ENCODE measurements around the gene FGFR3.

FGFR3 gene

DNA sequence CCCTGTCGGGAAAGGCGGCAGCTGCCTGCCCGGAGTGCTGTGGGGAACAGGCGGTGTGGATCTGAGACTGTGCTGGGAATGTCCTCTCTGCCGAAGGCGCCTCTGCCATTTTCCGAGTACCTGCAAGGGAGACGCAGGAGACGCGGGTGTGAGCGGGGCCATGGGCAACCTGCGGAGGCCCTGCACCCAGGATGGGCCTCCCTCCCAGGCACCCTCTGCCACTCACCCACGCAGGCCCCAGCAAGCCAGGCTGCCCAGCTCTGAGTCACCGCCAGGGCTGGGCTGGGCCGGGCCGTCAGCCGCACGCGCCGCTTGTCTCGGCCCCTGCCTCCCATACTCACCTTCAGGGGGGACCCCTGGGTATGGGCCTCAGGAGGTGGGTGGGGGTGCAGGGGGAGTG is 3.5 kb upstream of the FGFR3 start:
- DNase-seq = no peak

DNA sequence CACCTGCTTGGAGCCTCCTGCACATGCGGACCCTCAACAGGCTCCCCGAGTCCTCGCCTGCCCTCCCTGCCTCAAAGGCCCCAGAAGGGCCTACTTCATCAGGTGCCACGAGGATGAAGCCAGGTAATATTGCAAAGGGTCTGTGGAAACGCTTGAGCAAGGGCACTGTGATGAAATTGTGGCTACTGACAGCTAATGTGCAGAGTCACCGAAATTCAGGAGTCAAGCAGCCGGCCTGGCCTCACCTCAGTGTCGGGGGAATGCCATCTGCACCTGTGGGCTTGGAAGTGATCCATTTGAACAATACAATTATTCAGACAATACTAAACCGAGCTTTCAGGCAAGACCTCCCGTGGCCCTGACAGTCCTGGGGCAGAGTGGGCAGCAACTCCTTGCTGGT is 3.1 kb upstream of the FGFR3 start:
- DNase-seq = no peak

DNA sequence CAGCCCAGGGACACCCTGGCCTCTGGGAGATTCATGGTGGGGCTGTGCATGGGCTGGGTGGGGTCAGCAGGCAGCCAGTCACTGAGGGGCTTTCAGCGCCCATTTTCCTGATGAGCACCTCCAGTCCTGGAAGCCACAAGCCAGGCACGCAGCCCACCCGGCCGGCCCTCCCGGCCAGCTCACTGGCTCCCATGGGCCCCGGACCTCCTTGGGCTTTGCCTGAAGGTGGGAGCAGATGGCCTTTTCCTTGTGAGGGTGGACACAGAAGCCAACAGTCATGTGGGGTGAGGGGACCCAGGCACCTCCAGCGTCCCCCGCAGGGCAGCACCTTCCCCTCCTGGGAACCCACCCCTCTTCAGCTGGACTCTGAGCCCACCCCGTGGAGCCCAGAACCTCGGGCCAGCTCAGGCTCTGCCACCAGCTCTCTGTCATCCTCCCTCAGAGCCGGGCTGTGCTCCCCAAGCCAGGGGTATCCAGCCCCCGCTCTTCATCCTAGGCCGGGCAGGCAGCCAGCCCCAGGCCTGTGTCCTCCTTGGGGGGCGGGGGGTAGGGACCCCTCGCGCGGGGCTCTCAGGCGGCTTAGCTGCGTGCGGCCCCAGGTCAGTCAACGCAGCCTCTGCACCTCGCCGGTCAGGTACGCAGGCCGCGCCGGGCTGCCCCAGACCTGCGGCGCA is 798 bp upstream of the FGFR3 start:
- DNase-seq = no peak

DNA sequence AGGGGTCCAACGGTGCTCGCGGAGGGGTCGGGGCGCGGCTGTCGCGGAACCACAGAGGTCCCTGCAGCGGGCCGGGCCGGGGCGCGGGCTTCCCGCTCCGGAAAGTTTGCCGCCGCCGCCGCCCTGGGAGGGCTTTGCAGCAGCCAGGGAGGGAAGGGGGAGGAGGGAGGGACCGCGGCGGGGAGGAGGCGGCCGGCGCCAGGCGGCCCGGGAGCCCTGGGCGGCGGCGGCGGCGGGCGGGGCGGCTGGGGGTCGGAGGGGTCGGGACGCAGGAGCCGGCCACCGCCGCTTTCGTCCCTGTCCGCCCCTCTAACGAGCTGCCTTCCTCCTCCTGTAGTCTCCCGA is 375 bp downstream of the FGFR3 start:
- DNase-seq = peak; percentile 76

DNA sequence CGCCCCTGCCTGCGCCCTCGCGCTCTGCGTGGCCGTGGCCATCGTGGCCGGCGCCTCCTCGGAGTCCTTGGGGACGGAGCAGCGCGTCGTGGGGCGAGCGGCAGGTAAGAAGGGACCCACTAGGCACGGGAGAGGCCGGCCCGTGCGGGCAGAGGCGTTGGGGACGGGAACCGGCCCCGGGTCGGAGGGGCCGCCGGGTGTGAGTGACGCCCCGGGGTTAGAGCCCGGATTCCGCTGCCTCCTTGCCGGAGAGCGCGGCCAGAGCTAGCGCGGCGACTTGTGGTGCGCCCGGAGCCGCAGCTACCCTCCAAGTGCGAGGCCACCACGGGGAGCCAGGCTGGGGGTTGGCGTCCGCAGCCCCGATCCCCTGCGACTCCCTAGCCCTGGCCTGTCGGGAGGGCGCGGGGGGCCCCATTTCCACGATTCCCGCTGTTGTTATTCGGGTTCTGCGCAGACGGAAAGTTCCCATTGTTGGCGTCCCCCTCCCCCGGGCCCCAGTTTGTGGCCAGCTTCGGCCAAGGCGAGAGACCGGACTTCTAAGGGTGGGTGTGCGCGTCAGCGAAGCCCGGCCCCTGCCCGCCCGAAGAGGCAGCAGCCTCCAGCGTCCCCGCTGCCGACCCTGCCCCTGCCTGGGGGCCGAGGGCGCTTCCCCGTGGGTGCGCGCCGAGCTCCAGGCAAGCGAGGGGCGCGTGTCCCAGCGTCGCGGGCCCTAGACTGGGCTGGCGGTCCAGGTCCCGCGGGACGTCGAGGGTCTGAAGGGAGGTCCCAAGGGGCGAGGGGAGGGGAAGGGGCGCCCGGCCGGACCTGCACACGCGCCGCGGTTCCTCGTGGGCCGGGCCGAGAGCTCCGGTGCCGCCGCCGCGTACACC is 1.1 kb downstream of the FGFR3 start:
- peak; percentile 63 for DNase-seq

DNA sequence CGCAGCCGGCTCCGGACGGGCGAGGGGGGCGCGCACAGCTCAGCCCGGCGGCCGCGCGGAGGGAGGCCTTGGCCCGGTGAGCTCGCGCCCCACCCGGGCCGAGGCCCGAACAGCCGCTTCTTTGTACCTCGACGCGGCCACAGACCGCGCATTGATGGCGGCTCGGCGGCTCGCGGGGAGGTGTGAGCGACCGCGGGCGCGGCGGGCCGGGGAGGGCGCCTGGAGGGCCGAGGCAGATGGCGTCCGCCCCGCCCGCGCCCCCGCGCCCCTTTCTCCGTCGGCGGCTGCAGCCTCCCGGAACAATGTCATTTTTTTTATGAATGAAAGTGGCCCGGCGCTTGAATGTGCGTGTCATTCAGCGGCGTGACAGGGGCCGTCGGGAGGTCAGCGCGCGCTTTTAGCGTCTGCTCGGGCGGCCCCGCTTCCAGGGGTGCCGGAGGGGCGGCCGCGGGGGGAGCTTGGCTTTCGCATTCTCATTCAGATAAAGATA is 1.8 kb downstream of the FGFR3 start:
- DNase-seq = peak; percentile 70

DNA sequence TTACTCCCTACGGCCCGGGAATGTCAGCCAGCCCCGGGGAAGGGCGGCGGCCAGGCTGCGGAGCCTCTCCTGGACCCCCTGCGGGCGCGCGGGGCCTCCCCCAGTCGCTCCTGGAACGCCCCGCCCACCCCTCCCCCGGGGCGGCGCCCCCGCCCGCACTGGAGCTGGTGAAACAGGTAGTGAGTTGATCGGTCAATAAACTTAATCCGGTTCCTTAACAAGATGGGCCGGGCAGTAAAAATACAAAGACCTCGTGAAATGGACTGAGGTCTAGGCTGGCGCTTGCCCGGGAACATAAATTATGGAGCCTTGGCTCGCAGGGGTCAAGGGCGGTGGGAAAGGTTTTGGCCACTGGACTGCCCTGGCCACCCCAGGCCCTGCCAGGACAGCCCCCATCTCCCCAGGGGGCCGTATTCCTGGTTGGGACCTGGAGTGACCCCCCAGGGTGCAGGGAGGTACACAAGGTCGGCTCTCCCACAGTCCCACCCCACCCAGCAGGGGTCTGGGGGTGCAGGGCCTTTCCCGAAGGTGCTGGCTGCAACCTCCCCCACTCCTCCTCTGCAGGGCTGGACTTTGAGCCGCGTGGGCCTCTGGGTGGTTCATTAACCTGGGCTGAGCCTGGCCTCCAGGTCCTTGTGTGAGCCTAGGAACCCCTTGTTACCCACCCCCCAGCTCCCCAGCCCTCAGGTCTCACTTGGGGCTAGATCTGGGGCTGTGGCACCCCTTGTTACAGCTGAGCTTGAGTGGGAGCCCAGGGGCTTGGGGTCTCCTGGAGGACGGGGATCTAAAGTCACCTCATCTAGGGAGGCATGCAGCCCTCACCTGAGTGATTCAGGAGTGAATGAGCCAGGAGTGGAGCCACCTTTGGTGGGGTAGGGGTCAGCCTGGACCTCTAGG is 2.5 kb downstream of the FGFR3 start:
- peak; percentile 71 for DNase-seq

DNA sequence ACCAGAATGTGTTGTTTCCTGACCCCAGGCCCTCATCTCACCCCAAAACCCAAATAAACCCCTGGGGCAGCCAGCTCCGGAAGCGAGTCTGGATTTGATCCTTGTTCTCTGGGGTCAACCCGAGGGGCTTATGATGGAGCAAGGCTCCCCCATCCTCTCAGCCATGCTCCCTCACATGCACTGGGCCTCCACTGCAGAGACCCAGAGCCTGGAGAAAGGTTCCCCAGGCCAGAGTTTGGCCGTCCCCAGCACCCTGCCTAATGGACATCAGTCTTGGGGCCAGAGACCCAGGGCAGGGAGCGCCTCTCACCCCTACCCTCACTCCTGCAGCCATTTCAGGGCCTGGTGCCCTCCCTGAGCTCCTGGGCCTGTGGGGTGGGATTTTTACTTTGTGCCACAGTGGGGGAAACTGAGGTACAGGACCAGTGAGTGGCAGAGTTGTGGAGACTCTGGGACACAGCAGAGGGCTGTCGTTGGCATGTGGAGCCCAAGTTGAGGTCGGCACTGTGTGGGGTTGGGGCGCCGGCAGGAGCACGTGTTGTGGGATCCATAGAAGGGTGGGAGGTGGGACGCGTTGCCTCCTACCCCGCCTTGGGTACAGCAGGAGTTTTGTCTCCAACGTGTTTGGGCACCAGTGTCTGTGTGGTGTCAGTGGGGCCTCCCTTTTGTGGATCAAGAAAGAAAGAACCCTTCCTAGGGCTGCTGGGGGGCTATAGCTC is 3.6 kb downstream of the FGFR3 start:
- no peak for DNase-seq

DNA sequence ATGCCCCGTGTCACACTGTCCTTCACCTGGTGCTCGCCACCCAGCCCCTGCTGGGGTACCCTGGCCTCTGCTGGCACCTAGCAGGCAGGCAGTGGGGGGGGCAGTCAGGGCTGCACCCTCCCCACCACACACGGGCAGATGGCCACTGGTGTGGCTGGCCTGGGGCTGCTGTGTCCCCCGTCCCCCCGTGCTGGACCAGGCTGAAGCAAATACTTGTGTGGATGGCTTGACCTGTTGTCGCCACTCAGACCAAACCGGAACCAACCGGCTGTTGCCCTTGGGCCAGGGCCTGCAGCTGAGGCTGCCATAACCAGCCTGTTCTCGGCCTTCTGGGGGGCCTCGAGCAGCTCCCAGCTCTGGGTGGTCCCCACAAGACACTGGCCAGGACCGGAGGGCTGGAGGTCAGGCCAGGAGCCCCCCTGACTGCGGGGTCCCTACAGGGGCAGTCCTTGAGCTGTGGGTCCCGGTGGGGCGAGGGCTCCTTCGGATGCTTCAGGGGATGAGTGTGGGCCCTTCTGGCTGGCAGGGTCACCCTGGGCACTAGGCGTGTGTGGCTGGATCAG is 4.3 kb downstream of the FGFR3 start:
- DNase-seq = no peak

DNA sequence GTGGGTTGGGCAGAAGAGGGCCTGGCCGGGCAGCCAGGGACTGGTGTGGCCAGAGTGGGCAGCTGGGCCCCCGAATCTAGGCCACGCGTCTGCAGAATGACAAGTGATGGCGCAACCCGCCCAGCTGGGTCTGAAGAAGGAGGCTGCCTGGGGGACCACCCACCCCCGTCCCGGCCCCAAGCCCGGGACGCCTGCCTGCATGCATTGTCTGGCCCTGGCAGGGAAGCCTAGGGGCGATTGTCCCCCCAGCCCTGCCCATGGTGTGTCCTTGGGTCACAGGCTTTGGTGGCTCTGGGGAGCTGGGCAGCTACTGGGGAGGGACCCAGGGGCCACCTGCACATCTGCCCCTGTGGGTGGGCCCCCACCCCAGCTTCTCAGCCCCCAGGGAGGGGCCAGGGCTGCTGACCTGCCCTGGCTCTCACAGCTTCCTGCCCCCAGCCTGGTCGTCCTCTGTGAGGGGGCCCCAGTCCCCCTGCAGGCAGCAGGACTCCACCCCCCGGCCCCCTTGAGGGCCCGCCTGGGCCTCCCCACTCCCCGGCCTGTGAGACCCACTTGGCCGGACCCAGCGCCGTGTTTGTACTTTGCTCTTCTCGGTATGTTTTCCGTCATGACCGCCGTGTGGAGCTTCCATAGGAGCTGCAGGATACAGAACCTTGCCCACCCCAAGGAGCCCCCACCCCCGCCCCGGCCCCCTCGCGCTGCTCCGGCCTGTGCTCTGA is 4.9 kb downstream of the FGFR3 start:
- DNase-seq = no peak

DNA sequence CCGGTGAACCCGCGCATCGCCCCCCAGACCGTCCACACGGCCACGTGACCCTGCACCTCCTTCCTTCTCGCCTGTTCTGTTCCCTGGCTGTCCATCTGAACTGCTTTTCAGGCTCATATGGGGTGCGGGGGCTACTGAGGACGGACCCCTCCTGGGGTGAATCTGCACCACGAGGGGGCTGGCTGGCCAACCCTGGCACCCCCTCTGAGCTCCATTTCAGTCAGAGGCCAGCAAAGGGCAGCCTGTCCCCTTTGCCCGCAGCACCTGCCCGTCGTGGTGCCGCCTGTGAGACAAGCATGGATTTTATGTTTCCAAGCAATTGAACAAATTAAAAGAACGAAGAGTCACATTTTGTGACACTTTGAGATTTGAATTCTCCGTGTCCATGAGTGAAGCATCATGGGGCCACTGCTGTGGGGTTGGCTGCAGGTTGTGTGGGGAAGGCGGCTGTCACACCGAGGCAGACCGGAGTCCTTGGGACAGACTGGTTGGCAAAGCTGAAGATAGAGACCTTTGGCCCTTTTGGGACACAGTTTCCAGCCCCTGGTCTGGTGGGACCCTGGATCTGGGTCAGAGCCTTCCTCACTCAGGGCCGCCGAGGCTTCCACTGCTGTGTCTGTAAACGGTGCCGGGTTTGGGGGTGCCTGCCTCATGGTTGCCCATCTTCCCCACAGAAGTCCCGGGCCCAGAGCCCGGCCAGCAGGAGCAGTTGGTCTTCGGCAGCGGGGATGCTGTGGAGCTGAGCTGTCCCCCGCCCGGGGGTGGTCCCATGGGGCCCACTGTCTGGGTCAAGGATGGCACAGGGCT is 5.7 kb downstream of the FGFR3 start:
- DNase-seq = no peak

DNA sequence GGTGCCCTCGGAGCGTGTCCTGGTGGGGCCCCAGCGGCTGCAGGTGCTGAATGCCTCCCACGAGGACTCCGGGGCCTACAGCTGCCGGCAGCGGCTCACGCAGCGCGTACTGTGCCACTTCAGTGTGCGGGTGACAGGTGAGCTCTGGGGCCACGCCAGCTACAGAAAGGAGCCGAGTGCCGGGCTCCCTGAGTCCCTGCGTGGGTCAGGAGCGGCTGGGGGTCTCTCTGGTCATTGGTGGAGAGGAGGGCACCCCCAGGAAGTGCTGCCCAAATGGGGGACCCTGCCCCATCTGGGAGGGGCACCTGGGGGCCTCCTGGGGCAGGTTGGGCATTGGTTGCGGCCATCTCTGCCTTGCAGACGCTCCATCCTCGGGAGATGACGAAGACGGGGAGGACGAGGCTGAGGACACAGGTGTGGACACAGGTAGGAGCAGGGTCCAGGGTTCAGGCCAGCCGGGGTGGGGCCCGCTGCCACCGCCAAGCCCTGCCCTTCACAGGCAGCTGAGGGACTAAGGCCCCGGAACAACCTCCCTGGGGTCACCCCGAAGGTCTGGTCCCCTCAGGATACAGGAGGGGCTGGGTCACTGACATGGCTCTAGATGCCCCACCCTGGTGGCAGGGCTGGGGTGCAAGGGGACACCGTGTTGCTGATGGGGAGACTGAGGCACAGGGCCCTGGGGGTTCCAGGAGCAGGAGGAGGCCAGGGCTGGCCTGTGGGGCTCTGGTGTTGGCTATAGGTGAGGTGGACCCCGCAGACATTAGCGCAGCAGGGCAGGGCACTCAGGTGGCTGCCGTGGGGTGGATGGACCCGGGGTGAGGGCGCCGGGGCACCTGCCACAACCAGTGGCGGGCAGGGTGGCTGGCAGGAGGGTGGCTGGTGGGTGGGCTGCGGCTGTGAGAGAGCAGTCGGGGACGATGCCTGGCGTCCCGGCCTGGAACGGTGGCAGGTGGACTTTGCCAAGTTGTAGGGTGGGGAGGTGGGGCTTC is 6.6 kb downstream of the FGFR3 start:
- peak; percentile 46 for DNase-seq

DNA sequence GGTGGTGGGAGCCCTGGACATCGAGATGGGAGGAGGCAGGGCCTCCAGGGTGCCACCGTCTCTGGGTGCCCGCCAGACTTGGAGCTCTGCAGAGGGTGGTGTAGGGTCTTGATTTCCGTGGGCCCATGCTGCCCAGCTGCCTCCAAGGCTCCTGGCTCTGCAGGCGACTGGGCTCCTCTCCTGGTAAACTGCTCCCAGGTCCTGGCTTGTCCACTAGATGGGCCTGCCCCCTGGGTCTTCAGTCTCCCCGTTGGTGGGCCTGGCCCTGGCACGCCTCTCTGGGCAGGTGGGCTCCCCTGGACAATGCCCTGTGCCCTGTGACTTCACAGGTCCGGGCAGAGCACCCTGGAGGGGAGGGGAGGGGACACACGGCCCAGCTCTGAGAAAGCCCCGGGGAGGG is 7.7 kb downstream of the FGFR3 start:
- no peak for DNase-seq

DNA sequence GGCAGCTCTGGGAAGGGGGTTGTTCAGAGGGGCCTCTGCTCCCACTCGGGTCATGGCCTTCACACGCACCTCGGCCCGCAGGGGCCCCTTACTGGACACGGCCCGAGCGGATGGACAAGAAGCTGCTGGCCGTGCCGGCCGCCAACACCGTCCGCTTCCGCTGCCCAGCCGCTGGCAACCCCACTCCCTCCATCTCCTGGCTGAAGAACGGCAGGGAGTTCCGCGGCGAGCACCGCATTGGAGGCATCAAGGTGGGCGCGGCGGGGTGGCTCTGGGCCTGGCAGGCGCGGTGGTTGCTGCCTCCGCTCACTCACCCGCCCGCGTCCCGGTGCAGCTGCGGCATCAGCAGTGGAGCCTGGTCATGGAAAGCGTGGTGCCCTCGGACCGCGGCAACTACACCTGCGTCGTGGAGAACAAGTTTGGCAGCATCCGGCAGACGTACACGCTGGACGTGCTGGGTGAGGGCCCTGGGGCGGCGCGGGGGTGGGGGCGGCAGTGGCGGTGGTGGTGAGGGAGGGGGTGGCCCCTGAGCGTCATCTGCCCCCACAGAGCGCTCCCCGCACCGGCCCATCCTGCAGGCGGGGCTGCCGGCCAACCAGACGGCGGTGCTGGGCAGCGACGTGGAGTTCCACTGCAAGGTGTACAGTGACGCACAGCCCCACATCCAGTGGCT is 8.3 kb downstream of the FGFR3 start:
- DNase-seq = no peak

DNA sequence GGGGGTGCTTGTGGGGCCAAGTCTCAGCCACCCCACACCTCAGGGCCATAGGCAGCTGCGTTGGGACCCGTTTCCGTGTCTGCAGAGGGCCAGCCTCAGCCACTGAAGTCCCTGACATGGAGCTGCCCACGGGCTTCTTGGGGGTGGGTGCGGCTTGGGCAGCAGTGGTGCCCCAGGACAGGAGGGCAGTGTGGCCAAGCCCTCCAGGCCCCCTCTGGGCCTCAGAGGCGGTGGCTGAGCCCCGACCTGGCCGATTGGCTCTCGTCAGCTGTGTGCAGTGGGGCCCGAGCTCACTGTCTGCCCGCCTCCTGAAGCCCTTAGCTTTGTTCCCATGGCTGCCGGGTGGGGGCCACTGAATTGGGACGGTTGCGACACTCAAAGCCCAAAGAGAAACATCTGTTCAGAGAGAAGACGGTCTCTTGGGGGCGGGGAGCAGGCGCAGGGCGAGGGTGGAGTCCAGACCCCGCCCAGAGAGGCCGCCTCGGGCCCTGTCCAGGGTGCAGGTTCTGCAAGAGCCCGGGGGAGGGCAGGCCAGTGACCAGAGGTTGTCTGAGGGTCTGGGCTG is 9.1 kb downstream of the FGFR3 start:
- no peak for DNase-seq

DNA sequence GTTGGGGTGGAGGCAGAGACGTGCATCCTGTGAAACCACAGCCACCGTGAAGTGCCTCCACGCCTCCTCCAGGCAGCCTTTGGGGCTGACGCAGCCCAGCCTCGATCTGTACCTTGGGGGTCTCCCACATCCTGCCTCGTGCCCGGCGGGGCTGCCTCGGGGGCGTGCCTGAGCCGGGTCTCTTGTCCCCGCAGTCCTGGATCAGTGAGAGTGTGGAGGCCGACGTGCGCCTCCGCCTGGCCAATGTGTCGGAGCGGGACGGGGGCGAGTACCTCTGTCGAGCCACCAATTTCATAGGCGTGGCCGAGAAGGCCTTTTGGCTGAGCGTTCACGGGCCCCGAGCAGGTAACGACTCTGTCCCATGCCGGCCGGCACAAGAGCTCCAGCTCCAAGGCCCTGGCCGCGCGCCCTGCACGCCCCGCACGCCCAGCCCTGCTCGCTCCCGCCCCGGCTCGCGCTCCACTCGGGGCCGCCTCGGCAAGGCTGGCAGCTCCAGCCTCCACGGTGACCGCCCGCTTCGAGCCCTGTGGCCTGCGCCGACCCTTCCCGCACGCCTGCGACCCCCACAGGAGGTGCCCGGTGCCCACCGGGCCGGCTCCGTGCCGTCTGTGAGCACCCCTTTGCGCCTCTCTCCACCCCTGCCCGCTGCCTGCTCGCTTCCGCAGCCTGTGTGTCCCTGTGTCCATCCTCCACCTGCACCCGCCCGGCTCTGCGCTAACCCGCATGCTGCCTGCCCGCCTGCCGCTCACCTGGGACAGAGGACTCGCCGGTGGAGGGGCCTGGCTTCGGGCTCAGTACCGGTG is 9.8 kb downstream of the FGFR3 start:
- no peak for DNase-seq

Data from DMS53 (cell line).